Effector memory CD4-positive, alpha-beta T cell (primary cell): ENCODE data around the gene CCDC66.
A peak's percentile ranks its signal among the peaks of the same experiment; 100 is the strongest.
"Not testable (repeated sequence)": the region's sequence is repeated elsewhere in the genome, so short reads cannot be mapped to it uniquely, and the experiment has no call there.

Source experiments
- DNase-seq, 3 donors: peaks; one replicate each; pipeline ENCODE4 v3.0.0-alpha.2; 2020
- H3K27ac ChIP-seq: 2 replicates; pipeline ENCODE4 v1.7.0; 2013; ENCODE audit warnings: mild to moderate bottlenecking, low read length, moderate library complexity; ENCODE audit not compliant: insufficient read depth, poor library complexity, severe bottlenecking
- H3K27me3 ChIP-seq: replicated peaks from 2 replicates; pipeline ENCODE4 v1.7.0; 2013; ENCODE audit warnings: mild to moderate bottlenecking, low read length; ENCODE audit not compliant: insufficient read depth, control insufficient read depth, poor library complexity, severe bottlenecking
- H3K36me3 ChIP-seq: 2 replicates; pipeline ENCODE4 v1.7.0; 2013; ENCODE audit warnings: mild to moderate bottlenecking, low read length, moderate library complexity; ENCODE audit not compliant: control insufficient read depth, insufficient read depth
- H3K4me1 ChIP-seq: 2 replicates; pipeline ENCODE4 v1.7.0; 2013; ENCODE audit warnings: low read length, mild to moderate bottlenecking; ENCODE audit not compliant: control insufficient read depth, insufficient read depth, poor library complexity, severe bottlenecking
- H3K4me3 ChIP-seq: 2 replicates; pipeline ENCODE4 v1.7.0; 2013; ENCODE audit warnings: low read length, low read depth, mild to moderate bottlenecking; ENCODE audit not compliant: insufficient read depth, poor library complexity, severe bottlenecking
- H3K9me3 ChIP-seq: 2 replicates; pipeline ENCODE4 v1.7.0; 2013; ENCODE audit warnings: mild to moderate bottlenecking, low read length, moderate library complexity; ENCODE audit not compliant: control insufficient read depth
- total RNA-seq, 3 donors: gene quantifications; one replicate each; lab custom pipeline; 2026; lab: John Stamatoyannopoulos, UW

The CCDC66 gene
- 62.9 to 88.0 (median 82.3) reads per million in 3 donors for total RNA-seq

- H3K27ac ChIP-seq = peak within 1 kb of the TSS; percentile 93
- H3K36me3 ChIP-seq = peaks cover 17% of the 10 kb centered on the region
- peak; percentile 84 to 91 (median 88) for DNase-seq
- H3K4me1 ChIP-seq = peaks cover 8% of the 10 kb centered on the region
- H3K9me3 ChIP-seq = no peaks in the 10 kb centered on the region
- H3K27me3 ChIP-seq = no peaks in the 10 kb centered on the region
- peak within 1 kb of the TSS; percentile 79 for H3K4me3 ChIP-seq
Measured at GRCh38 chr3:56556908-56557830, at the start of gene CCDC66. CCDC66 (plus strand) TSS chr3:56557175; CDS start chr3:56557243, 68 bp downstream.

DNA sequence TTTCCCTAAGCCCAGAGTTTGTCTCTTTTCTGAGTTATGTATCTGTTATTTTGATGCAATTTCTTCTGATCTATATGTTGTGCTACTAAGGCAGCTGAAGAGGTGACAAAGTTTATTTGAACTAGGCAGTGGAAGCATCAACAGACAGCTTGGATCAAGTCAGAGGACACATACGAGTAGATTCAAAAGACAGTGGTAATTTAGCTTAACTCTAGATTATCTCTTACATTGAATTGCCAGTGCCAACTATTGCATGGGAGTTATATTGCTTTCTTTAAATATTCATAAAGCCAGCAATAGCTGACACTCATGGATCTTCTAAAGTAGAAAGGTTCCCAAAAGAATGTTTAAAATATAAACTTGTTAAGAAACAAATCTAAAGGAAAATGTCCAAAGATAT, 37.3 kb upstream of the CCDC66 start:
- Histone ChIP-seq H3K4me1 (no peaks in the 10 kb centered on the region), H3K27ac (no peak overlapping the region), H3K9me3 (no peaks in the 10 kb centered on the region), H3K27me3 (no peaks in the 10 kb centered on the region), H3K4me3 (no peak overlapping the region), H3K36me3 (no peaks in the 10 kb centered on the region)
- no peak for DNase-seq

GRCh38 chr3:56522374-56522773, 34.6 kb upstream of the CCDC66 start:
- no peaks in the 10 kb centered on the region for H3K9me3 ChIP-seq
- no peaks in the 10 kb centered on the region for H3K4me1 ChIP-seq
- no peaks in the 10 kb centered on the region for H3K36me3 ChIP-seq
- no peak overlapping the region for H3K27ac ChIP-seq
- H3K27me3 ChIP-seq = no peaks in the 10 kb centered on the region
- DNase-seq = no peak
- no peak overlapping the region for H3K4me3 ChIP-seq

- no peaks in the 10 kb centered on the region for H3K27me3 ChIP-seq
- no peak overlapping the region for H3K27ac ChIP-seq
- H3K36me3 ChIP-seq = no peaks in the 10 kb centered on the region
- H3K4me1 ChIP-seq = no peaks in the 10 kb centered on the region
- no peaks in the 10 kb centered on the region for H3K9me3 ChIP-seq
- no peak overlapping the region for H3K4me3 ChIP-seq
- no peak for DNase-seq
Measured at GRCh38 chr3:56525291-56525690, 31.7 kb upstream of the CCDC66 start.

GRCh38 chr3:56536735-56537134, 20.2 kb upstream of the CCDC66 start:
- no peaks in the 10 kb centered on the region for H3K4me1 ChIP-seq
- DNase-seq = no peak
- no peaks in the 10 kb centered on the region for H3K36me3 ChIP-seq
- no peaks in the 10 kb centered on the region for H3K9me3 ChIP-seq
- H3K27me3 ChIP-seq = no peaks in the 10 kb centered on the region
- no peak overlapping the region for H3K4me3 ChIP-seq
- no peak overlapping the region for H3K27ac ChIP-seq

GRCh38 chr3:56547486-56547885, 9.5 kb upstream of the CCDC66 start:
- H3K36me3 ChIP-seq = no peaks in the 10 kb centered on the region
- H3K27me3 ChIP-seq = no peaks in the 10 kb centered on the region
- no peak overlapping the region for H3K27ac ChIP-seq
- no peaks in the 10 kb centered on the region for H3K4me1 ChIP-seq
- no peaks in the 10 kb centered on the region for H3K9me3 ChIP-seq
- H3K4me3 ChIP-seq = no peak overlapping the region
- no peak for DNase-seq

GRCh38 chr3:56557831-56558170, 826 bp downstream of the CCDC66 start:
- Histone ChIP-seq H3K27me3 (no peaks in the 10 kb centered on the region), H3K27ac (peak overlapping the region; percentile 93), H3K36me3 (peaks cover 20% of the 10 kb centered on the region), H3K9me3 (no peaks in the 10 kb centered on the region), H3K4me3 (peak overlapping the region; percentile 79), H3K4me1 (peaks cover 8% of the 10 kb centered on the region)
- DNase-seq = no peak

- Histone ChIP-seq H3K4me1 (no peaks in the 10 kb centered on the region), H3K4me3 (no peak overlapping the region), H3K36me3 (peaks cover 34% of the 10 kb centered on the region), H3K27ac (no peak overlapping the region), H3K27me3 (no peaks in the 10 kb centered on the region), H3K9me3 (no peaks in the 10 kb centered on the region)
- no peak for DNase-seq
Measured at GRCh38 chr3:56573501-56573900, 16.5 kb downstream of the CCDC66 start.

DNA sequence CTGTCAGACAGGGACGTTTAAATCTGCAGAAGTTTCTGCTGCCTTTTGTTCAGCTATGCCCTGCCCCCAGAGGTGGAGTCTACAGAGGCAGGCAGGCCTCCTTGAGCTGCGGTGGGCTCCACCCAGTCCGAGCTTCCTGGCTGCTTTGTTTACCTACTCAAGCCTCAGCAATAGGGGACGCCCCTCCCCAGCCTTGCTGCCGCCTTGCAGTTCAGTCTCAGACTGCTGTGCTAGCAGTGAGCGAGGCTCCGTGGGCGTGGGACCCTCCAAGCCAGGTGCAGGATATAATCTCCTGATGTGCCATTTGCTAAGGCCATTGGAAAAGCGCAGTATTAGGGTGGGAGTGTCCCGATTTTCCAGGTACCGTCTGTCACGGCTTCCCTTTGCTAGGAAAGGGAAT, 25.0 kb downstream of the CCDC66 start:
- not testable (repeated sequence) for H3K4me1 ChIP-seq, DNase-seq

GRCh38 chr3:56584275-56584674, 27.3 kb downstream of the CCDC66 start:
- not testable (repeated sequence) for H3K4me1 ChIP-seq, H3K27ac ChIP-seq, H3K36me3 ChIP-seq, H3K9me3 ChIP-seq, H3K4me3 ChIP-seq, DNase-seq, H3K27me3 ChIP-seq

More for the DNA sequence above, 25.0 kb downstream of the CCDC66 start:
- not testable (repeated sequence) for H3K27me3 ChIP-seq, H3K4me3 ChIP-seq, H3K9me3 ChIP-seq, H3K36me3 ChIP-seq, H3K27ac ChIP-seq
